Lower leg skin (tissue), 4 donors: ENCODE measurements around the gene ZCCHC14. TPM values are rescaled to one million over a fixed set of nuclear protein-coding genes. Genes with fewer than 3 reads are reported as not detected.

Experiments used
- DNase-seq, 2 donors: peaks; one replicate each; pipeline ENCODE4 v3.0.0-alpha.2; 2019; ENCODE audit warnings: low spot score in 2 of 2
- H3K4me3 ChIP-seq: fragments of 200-600 bp; sonication (generic); 2 replicates; pipeline ENCODE4 v1.5.1; 2017; ENCODE audit warnings: mild to moderate bottlenecking, low read depth; ENCODE audit not compliant: poor library complexity, severe bottlenecking
- POLR2A ChIP-seq, 2 donors: fragments of 450-650 bp; IDR thresholded peaks; one replicate each; pipeline ENCODE4 v1.6.1; 2016 to 2017; ENCODE audit warnings: antibody characterized with exemption in 2 of 2, mild to moderate bottlenecking in 1 of 2, moderate library complexity in 1 of 2
- whole genome bisulfite sequencing, 2 donors: methylation state at CpG; one replicate each; pipeline ENCODE4 v1.1.5; 2018; 5-methylcytosine and 5-hydroxymethylcytosine counted together
- intact Hi-C: fragments of 100-400 bp; cut with DNase I; formaldehyde crosslinking; loops from one replicate; pipeline ENCODE4 v1.15.0; 2023; ENCODE audit warnings: low total_unique reads
- total RNA-seq, 4 donors: library from RNA; depleted of rRNA; stranded (reverse); fragments of >200 nt; gene quantifications; one replicate each; pipeline ENCODE4 v1.1.0, GENCODE V29; 2016
- TF ChIP-seq, protein P1 (sequence below), 3 donors: fragments of 450-650 bp; IDR thresholded peaks; one replicate each; pipeline ENCODE4 v1.5.1; 2016; ENCODE audit warnings: antibody characterized with exemption in 3 of 3, mild to moderate bottlenecking in 3 of 3, moderate library complexity in 2 of 3

ZCCHC14 gene
- total RNA-seq, 4 donors from 2014 or later: 13.7 to 25.4 (median 23.6) TPM

DNA sequence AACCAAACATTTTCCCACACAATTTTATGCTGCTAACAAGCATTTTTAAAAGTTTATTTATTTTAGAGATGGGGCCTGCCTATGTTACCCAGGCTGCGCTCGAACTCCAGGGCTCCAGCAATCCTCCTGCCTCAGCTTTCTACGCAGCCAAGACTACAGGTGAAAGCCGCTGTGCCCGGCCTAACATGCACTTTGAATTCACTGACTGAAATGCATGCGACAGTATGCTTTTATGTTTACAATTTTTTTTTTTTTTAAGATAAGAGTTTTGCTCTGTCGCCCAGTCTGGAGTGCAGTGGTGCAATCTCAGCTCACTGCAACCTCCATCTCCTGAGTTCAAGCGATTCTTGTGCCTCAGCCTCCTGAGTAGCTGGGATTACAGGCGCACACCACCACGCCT is 52.9 kb downstream of the ZCCHC14 start:
- intact Hi-C loops: no loop called here
- no peak overlapping the region for H3K4me3 ChIP-seq
- no peak for DNase-seq
- TF ChIP-seq, protein P1, sequence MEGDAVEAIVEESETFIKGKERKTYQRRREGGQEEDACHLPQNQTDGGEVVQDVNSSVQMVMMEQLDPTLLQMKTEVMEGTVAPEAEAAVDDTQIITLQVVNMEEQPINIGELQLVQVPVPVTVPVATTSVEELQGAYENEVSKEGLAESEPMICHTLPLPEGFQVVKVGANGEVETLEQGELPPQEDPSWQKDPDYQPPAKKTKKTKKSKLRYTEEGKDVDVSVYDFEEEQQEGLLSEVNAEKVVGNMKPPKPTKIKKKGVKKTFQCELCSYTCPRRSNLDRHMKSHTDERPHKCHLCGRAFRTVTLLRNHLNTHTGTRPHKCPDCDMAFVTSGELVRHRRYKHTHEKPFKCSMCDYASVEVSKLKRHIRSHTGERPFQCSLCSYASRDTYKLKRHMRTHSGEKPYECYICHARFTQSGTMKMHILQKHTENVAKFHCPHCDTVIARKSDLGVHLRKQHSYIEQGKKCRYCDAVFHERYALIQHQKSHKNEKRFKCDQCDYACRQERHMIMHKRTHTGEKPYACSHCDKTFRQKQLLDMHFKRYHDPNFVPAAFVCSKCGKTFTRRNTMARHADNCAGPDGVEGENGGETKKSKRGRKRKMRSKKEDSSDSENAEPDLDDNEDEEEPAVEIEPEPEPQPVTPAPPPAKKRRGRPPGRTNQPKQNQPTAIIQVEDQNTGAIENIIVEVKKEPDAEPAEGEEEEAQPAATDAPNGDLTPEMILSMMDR (IDR thresholded peaks at IDR 0.05): no peak
- no peak for TF ChIP-seq POLR2A (IDR thresholded peaks at IDR 0.05)
- WGBS, 2 donors: 97 to 98% methylated on average over 10 of the region's 10 CpGs

DNA sequence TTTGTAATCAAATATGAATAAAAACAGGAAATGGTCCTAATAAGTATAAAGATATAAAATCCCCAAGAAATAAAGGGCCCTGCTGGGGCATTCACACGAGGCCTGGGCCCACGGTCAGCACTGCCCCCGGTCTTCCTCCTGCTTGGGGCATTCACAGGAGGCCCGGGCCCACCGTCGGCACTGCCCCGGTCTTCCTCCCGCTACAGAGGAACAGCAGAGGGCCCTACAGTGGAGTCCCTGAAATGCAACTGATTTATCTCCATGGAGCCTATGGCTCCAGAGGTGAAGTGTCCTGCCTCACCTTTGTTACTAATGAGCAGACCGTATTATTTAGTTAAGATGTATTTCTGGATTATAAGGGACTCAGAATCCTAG is 54.2 kb downstream of the ZCCHC14 start:
- no peak overlapping the region for H3K4me3 ChIP-seq
- WGBS, 2 donors: 91% methylated on average over 9 of the region's 9 CpGs
- intact Hi-C loops: no loop called here
- DNase-seq: no peak
- TF ChIP-seq POLR2A (IDR thresholded peaks at IDR 0.05): no peak
- TF ChIP-seq, protein P1 (IDR thresholded peaks at IDR 0.05): no peak

DNA sequence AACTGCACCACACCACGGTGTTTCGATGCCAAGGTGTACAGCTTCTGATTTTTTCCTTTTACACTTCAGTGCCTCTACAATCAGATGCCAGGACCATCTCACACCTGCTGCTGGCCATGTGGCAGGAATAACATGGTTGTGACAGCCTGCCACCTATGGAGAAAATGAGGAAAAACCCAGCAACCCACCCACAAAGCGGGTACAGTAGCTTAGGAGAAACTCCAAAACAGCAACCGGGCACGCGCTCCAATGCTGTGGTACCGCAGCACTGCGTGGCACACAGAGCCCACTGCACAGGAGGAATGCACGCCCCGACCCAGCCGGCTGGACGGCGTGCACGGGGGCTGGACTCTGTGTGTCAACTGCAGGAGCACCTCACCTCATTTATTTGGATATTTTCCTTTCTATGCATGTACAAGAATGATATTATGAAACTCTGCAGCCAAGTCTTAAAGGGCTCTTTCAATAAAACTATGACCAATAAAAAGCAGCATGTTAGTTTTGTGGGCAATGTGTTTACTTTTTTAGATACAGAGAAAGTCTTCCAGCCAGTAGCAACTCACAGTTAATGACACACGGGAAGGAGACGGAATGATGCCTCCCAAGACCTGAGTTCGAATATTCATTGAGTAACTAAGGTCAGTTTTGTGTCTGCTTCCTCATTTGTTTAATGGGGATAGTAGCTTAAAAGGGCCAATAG is 54.8 kb downstream of the ZCCHC14 start:
- WGBS, 2 donors: 92 to 94% methylated on average over 17 of the region's 17 CpGs
- TF ChIP-seq, protein P1 (IDR thresholded peaks at IDR 0.05): no peak
- no peak for TF ChIP-seq POLR2A (IDR thresholded peaks at IDR 0.05)
- no peak for DNase-seq
- H3K4me3 ChIP-seq: no peak overlapping the region
- intact Hi-C loops: no loop called here

DNA sequence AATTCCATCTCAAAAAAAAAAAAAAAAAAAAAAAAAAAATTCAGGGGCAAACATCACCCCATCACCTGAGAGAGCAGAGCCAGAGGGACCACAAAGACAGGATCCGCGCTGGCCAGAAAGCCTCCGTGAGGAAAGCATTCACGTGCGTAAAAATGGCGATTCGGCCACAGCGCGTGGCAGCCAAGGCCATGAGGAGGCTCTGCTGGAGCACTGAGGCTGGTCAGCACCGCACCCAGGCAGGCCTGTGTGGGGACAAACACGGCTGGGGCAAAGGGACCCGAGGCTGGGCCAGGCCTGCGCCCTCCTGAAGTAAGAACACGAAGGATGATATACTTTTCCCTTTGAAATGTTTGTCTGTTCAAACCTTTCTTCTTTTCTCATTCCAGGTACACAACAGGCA is 55.5 kb downstream of the ZCCHC14 start:
- no peak overlapping the region for H3K4me3 ChIP-seq
- intact Hi-C loops: no loop called here
- TF ChIP-seq, protein P1 (IDR thresholded peaks at IDR 0.05): no peak
- TF ChIP-seq POLR2A (IDR thresholded peaks at IDR 0.05): no peak
- 94 to 95% methylated on average over 14 of the region's 14 CpGs for WGBS, 2 donors
- no peak for DNase-seq

DNA sequence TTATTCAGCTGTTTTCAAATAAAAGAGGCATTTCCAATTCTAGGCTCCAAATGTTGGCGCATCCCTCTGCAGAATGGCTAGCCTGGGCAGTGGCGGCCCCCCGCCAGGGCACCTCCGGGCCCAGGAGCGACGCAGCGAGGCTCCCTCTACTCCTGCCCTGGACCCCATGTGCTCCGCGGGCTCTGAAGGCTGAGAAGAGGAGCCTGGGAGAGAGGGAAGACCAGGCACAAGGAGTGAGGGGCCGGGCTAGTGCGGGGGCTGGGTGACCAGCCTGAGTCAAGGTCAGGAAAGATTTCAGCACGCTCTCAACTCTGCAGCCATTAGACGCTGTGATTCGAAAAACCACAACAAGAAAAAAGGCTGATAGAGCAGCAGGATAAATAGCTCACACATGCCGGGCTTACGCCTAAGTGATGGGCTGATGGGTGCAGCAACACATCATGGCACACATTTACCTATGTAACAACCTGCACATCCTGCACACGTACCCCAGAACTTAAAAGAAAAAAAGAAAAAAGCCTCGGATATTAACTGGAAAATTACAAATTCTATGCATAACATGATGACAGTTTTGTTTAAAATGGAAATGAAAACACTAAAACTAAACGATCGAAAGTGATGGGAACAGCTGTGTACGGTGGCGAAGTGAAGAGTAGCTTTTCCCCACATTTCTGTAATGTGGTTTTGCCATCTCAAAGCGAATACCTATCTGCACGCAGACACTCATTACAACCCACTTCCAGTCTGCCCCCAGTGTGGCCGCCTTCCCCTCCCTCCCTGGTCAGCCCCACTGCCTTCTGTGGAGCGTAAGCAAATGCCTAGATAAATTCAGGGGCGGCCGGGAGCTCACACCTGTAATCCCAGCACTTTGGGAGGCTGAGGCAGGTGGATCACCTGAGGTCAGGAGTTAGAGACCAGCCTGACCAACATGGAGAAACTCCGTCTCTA is 56.3 kb downstream of the ZCCHC14 start:
- 65% methylated on average over 29 of the region's 29 CpGs for WGBS, 2 donors
- no peak for TF ChIP-seq POLR2A (IDR thresholded peaks at IDR 0.05)
- TF ChIP-seq, protein P1 (IDR thresholded peaks at IDR 0.05): no peak
- DNase-seq: no peak
- intact Hi-C loops: no loop called here
- no peak overlapping the region for H3K4me3 ChIP-seq
